ENCODE measurements around the gene ZBTB40.

DNA sequence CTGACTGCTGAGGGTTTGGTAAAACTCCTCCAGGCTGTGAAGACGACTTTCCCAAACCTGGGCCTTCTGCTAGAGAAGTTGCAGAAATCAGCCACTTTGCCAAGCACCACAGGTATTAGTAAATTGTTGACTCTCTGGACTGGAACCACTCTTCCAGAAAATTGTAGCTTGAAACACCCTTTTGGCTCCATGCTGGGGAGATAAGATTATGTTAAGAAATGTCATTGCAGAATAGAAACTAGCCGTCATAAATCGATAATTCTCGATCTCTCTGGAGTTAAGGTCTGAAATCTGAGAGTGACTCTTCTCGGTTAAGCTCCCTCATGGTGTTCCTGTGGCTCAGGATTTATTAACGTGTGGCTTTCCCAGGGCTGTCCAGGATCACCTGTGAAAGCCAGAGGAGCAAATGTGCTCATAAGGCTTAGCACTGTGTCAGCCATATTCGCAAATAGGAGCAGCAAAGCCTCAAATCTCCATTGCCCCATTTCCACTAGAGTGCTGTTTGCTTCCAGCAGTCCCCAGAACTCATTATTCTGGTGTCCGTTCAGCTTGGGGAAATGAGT lies 54.6 kb downstream of the ZBTB40 start:
- TF ChIP-seq, protein P1, sequence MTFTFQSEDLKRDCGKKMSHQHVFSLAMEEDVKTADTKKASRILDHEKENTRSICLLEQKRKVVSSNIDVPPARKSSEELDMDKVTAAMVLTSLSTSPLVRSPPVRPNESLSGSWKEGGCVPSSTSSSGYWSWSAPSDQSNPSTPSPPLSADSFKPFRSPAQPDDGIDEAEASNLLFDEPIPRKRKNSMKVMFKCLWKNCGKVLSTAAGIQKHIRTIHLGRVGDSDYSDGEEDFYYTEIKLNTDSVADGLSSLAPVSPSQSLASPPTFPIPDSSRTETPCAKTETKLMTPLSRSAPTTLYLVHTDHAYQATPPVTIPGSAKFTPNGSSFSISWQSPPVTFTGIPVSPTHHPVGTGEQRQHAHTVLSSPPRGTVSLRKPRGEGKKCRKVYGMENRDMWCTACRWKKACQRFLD (tag by site-specific recombination; IDR thresholded peaks at IDR 0.05) = no peak
- TF ChIP-seq, protein P2, sequence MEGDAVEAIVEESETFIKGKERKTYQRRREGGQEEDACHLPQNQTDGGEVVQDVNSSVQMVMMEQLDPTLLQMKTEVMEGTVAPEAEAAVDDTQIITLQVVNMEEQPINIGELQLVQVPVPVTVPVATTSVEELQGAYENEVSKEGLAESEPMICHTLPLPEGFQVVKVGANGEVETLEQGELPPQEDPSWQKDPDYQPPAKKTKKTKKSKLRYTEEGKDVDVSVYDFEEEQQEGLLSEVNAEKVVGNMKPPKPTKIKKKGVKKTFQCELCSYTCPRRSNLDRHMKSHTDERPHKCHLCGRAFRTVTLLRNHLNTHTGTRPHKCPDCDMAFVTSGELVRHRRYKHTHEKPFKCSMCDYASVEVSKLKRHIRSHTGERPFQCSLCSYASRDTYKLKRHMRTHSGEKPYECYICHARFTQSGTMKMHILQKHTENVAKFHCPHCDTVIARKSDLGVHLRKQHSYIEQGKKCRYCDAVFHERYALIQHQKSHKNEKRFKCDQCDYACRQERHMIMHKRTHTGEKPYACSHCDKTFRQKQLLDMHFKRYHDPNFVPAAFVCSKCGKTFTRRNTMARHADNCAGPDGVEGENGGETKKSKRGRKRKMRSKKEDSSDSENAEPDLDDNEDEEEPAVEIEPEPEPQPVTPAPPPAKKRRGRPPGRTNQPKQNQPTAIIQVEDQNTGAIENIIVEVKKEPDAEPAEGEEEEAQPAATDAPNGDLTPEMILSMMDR (tag by site-specific recombination; IDR thresholded peaks at IDR 0.05) = no peak
